Calu3 (cell line): Measurements from ENCODE around the gene TMEM14A. TPM values are rescaled to one million over a fixed set of nuclear protein-coding genes. Genes with fewer than 3 reads are reported as not detected.
A peak's percentile ranks its signal among the peaks of the same experiment; 100 is the strongest.

Experiments
- BruUV-seq: library from RNA; stranded (reverse); fragments of 400-500 nt; replicated peaks from 2 replicates; lab custom pipeline; 2021; lab: Mats Ljungman, UMichigan
- CTCF ChIA-PET: fragments of 300-600 bp; sonication (Branson Sonifier 250); formaldehyde crosslinking; loops from one replicate; lab custom pipeline; 2022; ENCODE audit warnings: antibody characterized with exemption; lab: Charles Lee
- DNase-seq: peaks from one replicate; pipeline ENCODE4 v3.0.0; 2022
- H3K27ac Mint-ChIP-seq: one replicate; pipeline ENCODE4 v1.8.0; 2022; ENCODE audit warnings: mixed read lengths; ENCODE audit not compliant: unreplicated experiment
- H3K27me3 Mint-ChIP-seq: one replicate; pipeline ENCODE4 v1.8.0; 2022; ENCODE audit warnings: mixed read lengths; ENCODE audit not compliant: unreplicated experiment
- H3K36me3 Mint-ChIP-seq: one replicate; pipeline ENCODE4 v1.8.0; 2022; ENCODE audit warnings: mild to moderate bottlenecking, moderate library complexity, mixed read lengths; ENCODE audit not compliant: insufficient read depth, unreplicated experiment
- H3K4me1 Mint-ChIP-seq: one replicate; pipeline ENCODE4 v1.8.0; 2022; ENCODE audit warnings: mild to moderate bottlenecking, low read depth, mixed read lengths; ENCODE audit not compliant: unreplicated experiment
- H3K4me3 Mint-ChIP-seq: one replicate; pipeline ENCODE4 v1.8.0; 2022; ENCODE audit warnings: mild to moderate bottlenecking, low read depth, moderate library complexity, mixed read lengths; ENCODE audit not compliant: unreplicated experiment
- H3K9me3 Mint-ChIP-seq: one replicate; pipeline ENCODE4 v1.8.0; 2022; ENCODE audit warnings: low read depth, mixed read lengths; ENCODE audit not compliant: unreplicated experiment
- CTCF ChIP-seq: fragments of 200-600 bp; IDR thresholded peaks from one replicate; pipeline ENCODE4 v1.8.0; 2022; ENCODE audit warnings: antibody characterized with exemption; ENCODE audit not compliant: unreplicated experiment
- intact Hi-C: fragments of 100-400 bp; cut with micrococcal nuclease; formaldehyde crosslinking; loops from one replicate; pipeline ENCODE4 v1.10.0; 2022; ENCODE audit not compliant: unreplicated experiment
- total RNA-seq: library from RNA; stranded (reverse); gene quantifications from 2 replicates; pipeline ENCODE4 v1.2.3, GENCODE V29; 2022

Gene TMEM14A
- total RNA-seq, 1 experiment from 2014 or later, result 34.6 TPM

- Mint-ChIP-seq H3K36me3 (no peaks in the 10 kb centered on the region), H3K27me3 (peaks cover 44% of the 10 kb centered on the region), H3K9me3 (no peaks in the 10 kb centered on the region), H3K4me3 (no peak overlapping the region), H3K4me1 (peaks cover 9% of the 10 kb centered on the region), H3K27ac (no peak overlapping the region)
- no peak for TF ChIP-seq CTCF
- CTCF ChIA-PET, result interaction anchor here (0.7 to 1.3 kb wide), 2 partner anchors 9 to 136 kb away, joined by 3 to 5 read pairs; no protein-coding TSS in a partner anchor
- BruUV-seq, result no TSS peak
- peak; percentile 47 for DNase-seq
- intact Hi-C loops, result no loop called here
These were observed 30.7 kb upstream of the TMEM14A start for GRCh38 chr6:52640170-52640569.

GRCh38 chr6:52640916-52641315 lies 30.0 kb upstream of the TMEM14A start:
- no peak for TF ChIP-seq CTCF
- H3K36me3 Mint-ChIP-seq, result no peaks in the 10 kb centered on the region
- H3K27ac Mint-ChIP-seq, result no peak overlapping the region
- BruUV-seq, result no TSS peak
- peaks cover 9% of the 10 kb centered on the region for H3K4me1 Mint-ChIP-seq
- CTCF ChIA-PET, result interaction anchor here (1.0 kb wide), 1 partner anchor 11 kb away, joined by 4 read pairs; no protein-coding TSS in a partner anchor
- DNase-seq, result no peak
- H3K4me3 Mint-ChIP-seq, result no peak overlapping the region
- intact Hi-C loops, result no loop called here
- H3K27me3 Mint-ChIP-seq, result peaks cover 49% of the 10 kb centered on the region
- peaks cover 3% of the 10 kb centered on the region for H3K9me3 Mint-ChIP-seq

- intact Hi-C loops, result no loop called here
- peaks cover 3% of the 10 kb centered on the region for H3K9me3 Mint-ChIP-seq
- peaks cover 49% of the 10 kb centered on the region for H3K27me3 Mint-ChIP-seq
- CTCF ChIA-PET, result interaction anchor here (1.0 kb wide), 1 partner anchor 11 kb away, joined by 4 read pairs; no protein-coding TSS in a partner anchor
- DNase-seq, result no peak
- no peak for TF ChIP-seq CTCF
- H3K4me3 Mint-ChIP-seq, result no peak overlapping the region
- H3K36me3 Mint-ChIP-seq, result no peaks in the 10 kb centered on the region
- no peak overlapping the region for H3K27ac Mint-ChIP-seq
- peaks cover 9% of the 10 kb centered on the region for H3K4me1 Mint-ChIP-seq
- no TSS peak for BruUV-seq
These were observed 29.5 kb upstream of the TMEM14A start for GRCh38 chr6:52641388-52641787.

GRCh38 chr6:52641826-52642225 lies 29.1 kb upstream of the TMEM14A start:
- Mint-ChIP-seq H3K27me3 (peaks cover 50% of the 10 kb centered on the region), H3K4me3 (no peak overlapping the region), H3K36me3 (no peaks in the 10 kb centered on the region), H3K4me1 (peaks cover 9% of the 10 kb centered on the region), H3K9me3 (peaks cover 3% of the 10 kb centered on the region), H3K27ac (no peak overlapping the region)
- no peak for DNase-seq
- BruUV-seq, result no TSS peak
- TF ChIP-seq CTCF, result no peak
- intact Hi-C loops, result no loop called here
- CTCF ChIA-PET, result interaction anchor here (1.0 kb wide), 1 partner anchor 10 kb away, joined by 4 read pairs; no protein-coding TSS in a partner anchor
